Endothelial cell of umbilical vein (primary cell): ENCODE measurements around the gene PRSS53.

Experiments used
- EZH2 ChIP-seq: IDR thresholded peaks from 2 replicates; pipeline ENCODE4 v1.6.1; 2012; ENCODE audit warnings: borderline replicate concordance, low read depth, mild to moderate bottlenecking, moderate library complexity, low read length, inconsistent platforms; ENCODE audit not compliant: severe bottlenecking
- FOS ChIP-seq: IDR thresholded peaks from 2 replicates; pipeline ENCODE4 v1.6.1; 2011; ENCODE audit warnings: mild to moderate bottlenecking, low read length, moderate library complexity, borderline replicate concordance; ENCODE audit not compliant: insufficient read depth
- GATA2 ChIP-seq: IDR thresholded peaks from 2 replicates; pipeline ENCODE4 v1.7.0; 2011; ENCODE audit warnings: low read depth, mild to moderate bottlenecking, moderate library complexity, mixed read lengths, low read length; ENCODE audit not compliant: insufficient read length, insufficient read depth
- JUN ChIP-seq: IDR thresholded peaks from 2 replicates; pipeline ENCODE4 v1.6.1; 2011; ENCODE audit warnings: borderline replicate concordance, low read depth; ENCODE audit not compliant: insufficient read length, insufficient read depth
- MYC ChIP-seq: IDR thresholded peaks from one replicate; pipeline ENCODE4 v1.6.1; 2011; ENCODE audit warnings: mild to moderate bottlenecking, low read depth, low read length
- POLR2A ChIP-seq: IDR thresholded peaks from 2 replicates; pipeline ENCODE4 v1.6.1; 2012; ENCODE audit warnings: low read depth, mild to moderate bottlenecking, control low read depth, low read length
- POLR2AphosphoS5 ChIP-seq: IDR thresholded peaks from 2 replicates; pipeline ENCODE4 v1.6.1; 2012; ENCODE audit warnings: low read depth, mild to moderate bottlenecking, control low read depth, low read length, moderate library complexity; ENCODE audit not compliant: insufficient read depth
- TF ChIP-seq, protein P1 (sequence below), 2 donors: IDR thresholded peaks; 1 replicate in 1 of 2; 2 replicates in 1 of 2; pipeline ENCODE4 v1.5.1; 2011; ENCODE audit warnings: low read length in 2 of 2, mild to moderate bottlenecking in 2 of 2, moderate library complexity in 2 of 2, control low read depth in 1 of 2, inconsistent platforms in 1 of 2, low read depth in 1 of 2; ENCODE audit not compliant: insufficient read depth in 1 of 2; ENCODE audit errors: extremely low read depth in 1 of 2
- TF ChIP-seq, protein P2 (sequence below): IDR thresholded peaks from 2 replicates; pipeline ENCODE4 v1.6.1; 2011; ENCODE audit not compliant: insufficient read depth, insufficient read length

DNA sequence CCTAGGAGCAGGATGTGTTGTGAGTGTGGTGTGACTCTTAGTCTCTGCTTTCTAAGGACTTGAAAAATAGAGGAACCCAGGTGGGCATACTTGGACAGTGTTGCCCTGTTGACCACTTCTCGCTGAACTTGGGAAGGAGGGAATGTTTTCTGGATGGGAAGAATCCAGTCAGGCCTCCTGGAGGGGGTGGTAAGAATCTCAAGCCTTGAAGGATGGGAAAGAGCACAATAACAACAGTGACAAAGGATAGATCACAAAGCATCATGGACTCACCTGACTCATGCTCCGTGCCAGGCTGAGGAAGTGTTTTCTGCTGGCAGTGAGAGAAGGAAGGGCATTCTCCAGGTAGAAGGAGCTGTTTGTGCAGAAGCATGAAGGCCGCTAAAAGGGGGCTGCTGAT lies 37.1 kb upstream of the PRSS53 start:
- TF ChIP-seq, protein P1, sequence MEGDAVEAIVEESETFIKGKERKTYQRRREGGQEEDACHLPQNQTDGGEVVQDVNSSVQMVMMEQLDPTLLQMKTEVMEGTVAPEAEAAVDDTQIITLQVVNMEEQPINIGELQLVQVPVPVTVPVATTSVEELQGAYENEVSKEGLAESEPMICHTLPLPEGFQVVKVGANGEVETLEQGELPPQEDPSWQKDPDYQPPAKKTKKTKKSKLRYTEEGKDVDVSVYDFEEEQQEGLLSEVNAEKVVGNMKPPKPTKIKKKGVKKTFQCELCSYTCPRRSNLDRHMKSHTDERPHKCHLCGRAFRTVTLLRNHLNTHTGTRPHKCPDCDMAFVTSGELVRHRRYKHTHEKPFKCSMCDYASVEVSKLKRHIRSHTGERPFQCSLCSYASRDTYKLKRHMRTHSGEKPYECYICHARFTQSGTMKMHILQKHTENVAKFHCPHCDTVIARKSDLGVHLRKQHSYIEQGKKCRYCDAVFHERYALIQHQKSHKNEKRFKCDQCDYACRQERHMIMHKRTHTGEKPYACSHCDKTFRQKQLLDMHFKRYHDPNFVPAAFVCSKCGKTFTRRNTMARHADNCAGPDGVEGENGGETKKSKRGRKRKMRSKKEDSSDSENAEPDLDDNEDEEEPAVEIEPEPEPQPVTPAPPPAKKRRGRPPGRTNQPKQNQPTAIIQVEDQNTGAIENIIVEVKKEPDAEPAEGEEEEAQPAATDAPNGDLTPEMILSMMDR (IDR thresholded peaks at IDR 0.05; ENCODE audit: extremely low read depth in 1 of 2, insufficient read depth in 1 of 2, low read depth in 1 of 2, low read length in 2 of 2) = no peak
- no peak for TF ChIP-seq EZH2
- TF ChIP-seq POLR2A = no peak
- TF ChIP-seq FOS = no peak
- no peak for TF ChIP-seq POLR2AphosphoS5
- TF ChIP-seq JUN = no peak
- TF ChIP-seq, protein P2, sequence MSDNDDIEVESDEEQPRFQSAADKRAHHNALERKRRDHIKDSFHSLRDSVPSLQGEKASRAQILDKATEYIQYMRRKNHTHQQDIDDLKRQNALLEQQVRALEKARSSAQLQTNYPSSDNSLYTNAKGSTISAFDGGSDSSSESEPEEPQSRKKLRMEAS = no peak
- no peak for TF ChIP-seq MYC
- no peak for TF ChIP-seq GATA2
